ENCODE results near the gene CMSS1.

Gene CMSS1

GRCh38 chr3:99972380-99973104 is 154.9 kb downstream of the CMSS1 start:
- DNase-seq (ENCODE audit: extremely low read depth, low read depth): no peak
- no peak for TF ChIP-seq CTCF (IDR thresholded peaks at IDR 0.05; ENCODE audit: low read depth, low read length)

- no peak for DNase-seq (ENCODE audit: extremely low read depth, low read depth)
- TF ChIP-seq CTCF (IDR thresholded peaks at IDR 0.05; ENCODE audit: low read depth, low read length): no peak
These were observed 157.3 kb downstream of the CMSS1 start for GRCh38 chr3:99974989-99975388.

GRCh38 chr3:99976584-99976983 is 158.9 kb downstream of the CMSS1 start:
- no peak for TF ChIP-seq CTCF (IDR thresholded peaks at IDR 0.05; ENCODE audit: low read depth, low read length)

GRCh38 chr3:99978221-99978620 is 160.6 kb downstream of the CMSS1 start:
- no peak for DNase-seq (ENCODE audit: extremely low read depth, low read depth)
- no peak for TF ChIP-seq CTCF (IDR thresholded peaks at IDR 0.05; ENCODE audit: low read depth, low read length)

More at GRCh38 chr3:99976584-99976983, 158.9 kb downstream of the CMSS1 start:
- DNase-seq (ENCODE audit: extremely low read depth, low read depth): no peak

GRCh38 chr3:99980606-99981005 is 162.9 kb downstream of the CMSS1 start:
- no peak for TF ChIP-seq CTCF (IDR thresholded peaks at IDR 0.05; ENCODE audit: low read depth, low read length)
- no peak for DNase-seq (ENCODE audit: extremely low read depth, low read depth)

- DNase-seq (ENCODE audit: extremely low read depth, low read depth): no peak
- no peak for TF ChIP-seq CTCF (IDR thresholded peaks at IDR 0.05; ENCODE audit: low read depth, low read length)
These were observed 163.5 kb downstream of the CMSS1 start for GRCh38 chr3:99981138-99981537.

GRCh38 chr3:99982650-99983049 is 165.0 kb downstream of the CMSS1 start:
- no peak for TF ChIP-seq CTCF (IDR thresholded peaks at IDR 0.05; ENCODE audit: low read depth, low read length)
- DNase-seq (ENCODE audit: extremely low read depth, low read depth): no peak

Data from AG09319 (cell line).